ENCODE data around the gene RALGAPA2. TPM values are rescaled to one million over a fixed set of nuclear protein-coding genes. Genes with fewer than 3 reads are reported as not detected.

RALGAPA2 gene
- total RNA-seq, 1 donor from 2014 or later, result 88.9 TPM

GRCh38 chr20:20497242-20497978 lies 215.0 kb downstream of the RALGAPA2 start:
- H3K27ac ChIP-seq, result no peak overlapping the region
- no peak overlapping the region for H3K4me3 ChIP-seq
- no peaks in the 10 kb centered on the region for H3K9me3 ChIP-seq
- TF ChIP-seq, protein P1, sequence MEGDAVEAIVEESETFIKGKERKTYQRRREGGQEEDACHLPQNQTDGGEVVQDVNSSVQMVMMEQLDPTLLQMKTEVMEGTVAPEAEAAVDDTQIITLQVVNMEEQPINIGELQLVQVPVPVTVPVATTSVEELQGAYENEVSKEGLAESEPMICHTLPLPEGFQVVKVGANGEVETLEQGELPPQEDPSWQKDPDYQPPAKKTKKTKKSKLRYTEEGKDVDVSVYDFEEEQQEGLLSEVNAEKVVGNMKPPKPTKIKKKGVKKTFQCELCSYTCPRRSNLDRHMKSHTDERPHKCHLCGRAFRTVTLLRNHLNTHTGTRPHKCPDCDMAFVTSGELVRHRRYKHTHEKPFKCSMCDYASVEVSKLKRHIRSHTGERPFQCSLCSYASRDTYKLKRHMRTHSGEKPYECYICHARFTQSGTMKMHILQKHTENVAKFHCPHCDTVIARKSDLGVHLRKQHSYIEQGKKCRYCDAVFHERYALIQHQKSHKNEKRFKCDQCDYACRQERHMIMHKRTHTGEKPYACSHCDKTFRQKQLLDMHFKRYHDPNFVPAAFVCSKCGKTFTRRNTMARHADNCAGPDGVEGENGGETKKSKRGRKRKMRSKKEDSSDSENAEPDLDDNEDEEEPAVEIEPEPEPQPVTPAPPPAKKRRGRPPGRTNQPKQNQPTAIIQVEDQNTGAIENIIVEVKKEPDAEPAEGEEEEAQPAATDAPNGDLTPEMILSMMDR (IDR thresholded peaks at IDR 0.05), result no peak
- H3K4me1 ChIP-seq, result peaks cover 8% of the 10 kb centered on the region
- ATAC-seq (no peak), DNase-seq (no peak)
- H3K27me3 ChIP-seq, result no peaks in the 10 kb centered on the region
- peaks cover 93% of the 10 kb centered on the region for H3K36me3 ChIP-seq
- intact Hi-C loops (cut with DNase I), result no loop called here

GRCh38 chr20:20495729-20496503 lies 216.5 kb downstream of the RALGAPA2 start:
- Histone ChIP-seq H3K4me1 (peaks cover 8% of the 10 kb centered on the region), H3K27me3 (no peaks in the 10 kb centered on the region), H3K9me3 (no peaks in the 10 kb centered on the region), H3K36me3 (peaks cover 93% of the 10 kb centered on the region), H3K27ac (no peak overlapping the region), H3K4me3 (no peak overlapping the region)
- DNase-seq (no peak), ATAC-seq (no peak)
- intact Hi-C loops (cut with DNase I), result no loop called here
- TF ChIP-seq, protein P1 (IDR thresholded peaks at IDR 0.05), result no peak

- H3K27me3 ChIP-seq, result no peaks in the 10 kb centered on the region
- H3K36me3 ChIP-seq, result peaks cover 72% of the 10 kb centered on the region
- ATAC-seq (no peak), DNase-seq (no peak)
- no peak overlapping the region for H3K27ac ChIP-seq
- intact Hi-C loops (cut with DNase I), result no loop called here
- peaks cover 4% of the 10 kb centered on the region for H3K4me1 ChIP-seq
- no peaks in the 10 kb centered on the region for H3K9me3 ChIP-seq
- TF ChIP-seq, protein P1 (IDR thresholded peaks at IDR 0.05), result no peak
- no peak overlapping the region for H3K4me3 ChIP-seq
Observed at GRCh38 chr20:20493701-20494100, 218.7 kb downstream of the RALGAPA2 start.

DNA sequence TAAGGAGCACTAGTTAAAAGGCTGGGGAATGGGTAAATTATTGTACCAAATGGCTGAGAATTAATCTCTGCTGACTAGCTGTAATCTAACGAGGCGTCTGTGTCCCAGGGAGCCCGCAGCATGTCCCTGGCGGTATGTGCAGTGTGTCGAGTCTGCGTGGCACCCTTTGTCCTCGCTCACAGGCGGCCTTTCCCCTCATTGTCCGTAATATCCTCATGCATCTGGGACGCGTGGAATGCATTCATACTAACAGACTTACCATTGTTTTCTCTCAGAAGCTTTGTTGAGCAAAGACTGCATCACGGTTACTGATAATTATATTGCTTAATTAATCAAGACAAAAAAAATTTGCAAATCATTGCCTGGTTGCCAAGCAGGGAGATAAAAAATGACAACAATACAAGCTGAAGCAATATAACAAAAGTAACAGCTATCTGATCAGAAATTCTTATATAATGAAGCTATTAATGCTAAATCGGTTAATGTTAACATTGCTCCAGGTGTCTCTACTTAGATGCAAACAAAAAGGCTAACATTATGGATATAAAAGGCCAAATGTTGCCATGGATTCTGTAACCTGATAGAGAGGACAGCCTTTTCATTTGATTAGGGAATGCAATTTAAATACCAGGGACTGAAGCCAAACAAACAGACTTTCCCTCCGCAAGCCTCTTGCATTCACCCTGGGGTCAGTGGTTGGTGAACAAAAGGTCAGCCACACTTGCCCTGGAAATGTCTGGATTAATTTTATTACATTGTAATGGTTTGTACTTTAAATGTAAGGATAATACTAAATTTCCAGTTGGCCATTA lies 219.7 kb downstream of the RALGAPA2 start:
- no peak for DNase-seq
- Histone ChIP-seq H3K4me1 (peaks cover 3% of the 10 kb centered on the region), H3K27me3 (no peaks in the 10 kb centered on the region), H3K27ac (no peak overlapping the region), H3K4me3 (no peak overlapping the region), H3K9me3 (no peaks in the 10 kb centered on the region), H3K36me3 (peaks cover 67% of the 10 kb centered on the region)
- TF ChIP-seq, protein P1 (IDR thresholded peaks at IDR 0.05), result no peak
- intact Hi-C loops (cut with DNase I), result no loop called here
- ATAC-seq, result no peak

- peaks cover 63% of the 10 kb centered on the region for H3K36me3 ChIP-seq
- no peak for DNase-seq
- H3K27me3 ChIP-seq, result no peaks in the 10 kb centered on the region
- intact Hi-C loops (cut with DNase I), result no loop called here
- no peak overlapping the region for H3K4me3 ChIP-seq
- H3K27ac ChIP-seq, result no peak overlapping the region
- no peak for ATAC-seq
- TF ChIP-seq, protein P1 (IDR thresholded peaks at IDR 0.05), result no peak
- H3K9me3 ChIP-seq, result no peaks in the 10 kb centered on the region
- H3K4me1 ChIP-seq, result peaks cover 3% of the 10 kb centered on the region
Observed at GRCh38 chr20:20491784-20492264, 220.6 kb downstream of the RALGAPA2 start.
